WERI-Rb-1 (cell line): ENCODE results near the gene CYB5R2.

Experiments
- DNase-seq: peaks from one replicate; pipeline ENCODE4 v3.0.0-alpha.2; 2020
- H3K27ac ChIP-seq: fragments of 250-450 bp; sonication (Bioruptor Pico); 2 replicates; pipeline ENCODE4 v1.5.1; 2020; ENCODE audit warnings: mild to moderate bottlenecking, moderate library complexity
- H3K27me3 ChIP-seq: fragments of 250-450 bp; sonication (Bioruptor Pico); 2 replicates; pipeline ENCODE4 v1.5.1; 2021; ENCODE audit warnings: mild to moderate bottlenecking, low read depth, moderate library complexity; ENCODE audit not compliant: insufficient read depth, severe bottlenecking
- H3K36me3 ChIP-seq: fragments of 250-450 bp; sonication (Bioruptor Pico); 2 replicates; pipeline ENCODE4 v1.5.1; 2020; ENCODE audit warnings: mild to moderate bottlenecking, moderate library complexity
- H3K4me3 ChIP-seq: 2 replicates; pipeline ENCODE4 v1.5.1; 2011; ENCODE audit warnings: low read depth, mild to moderate bottlenecking, control low read depth, low read length
- H3K9me3 ChIP-seq: fragments of 250-450 bp; sonication (Bioruptor Pico); 2 replicates; pipeline ENCODE4 v1.5.1; 2021; ENCODE audit warnings: mild to moderate bottlenecking, moderate library complexity; ENCODE audit not compliant: severe bottlenecking
- CTCF ChIP-seq: IDR thresholded peaks from 2 replicates; pipeline ENCODE4 v1.5.1; 2011; ENCODE audit warnings: low read depth, mild to moderate bottlenecking, control low read depth, inconsistent platforms, low read length

The CYB5R2 gene

GRCh38 chr11:7621554-7621953 lies 51.7 kb downstream of the CYB5R2 start:
- H3K27ac ChIP-seq: no peak overlapping the region
- no peaks in the 10 kb centered on the region for H3K36me3 ChIP-seq
- H3K9me3 ChIP-seq: no peaks in the 10 kb centered on the region
- H3K27me3 ChIP-seq: no peaks in the 10 kb centered on the region
- TF ChIP-seq CTCF: no peak
- no peak for DNase-seq
- no peak overlapping the region for H3K4me3 ChIP-seq

- Histone ChIP-seq H3K4me3 (no peak overlapping the region), H3K9me3 (no peaks in the 10 kb centered on the region), H3K27me3 (no peaks in the 10 kb centered on the region), H3K36me3 (no peaks in the 10 kb centered on the region), H3K27ac (no peak overlapping the region)
- no peak for TF ChIP-seq CTCF
- no peak for DNase-seq
These were observed 52.2 kb downstream of the CYB5R2 start for GRCh38 chr11:7621090-7621489.

DNA sequence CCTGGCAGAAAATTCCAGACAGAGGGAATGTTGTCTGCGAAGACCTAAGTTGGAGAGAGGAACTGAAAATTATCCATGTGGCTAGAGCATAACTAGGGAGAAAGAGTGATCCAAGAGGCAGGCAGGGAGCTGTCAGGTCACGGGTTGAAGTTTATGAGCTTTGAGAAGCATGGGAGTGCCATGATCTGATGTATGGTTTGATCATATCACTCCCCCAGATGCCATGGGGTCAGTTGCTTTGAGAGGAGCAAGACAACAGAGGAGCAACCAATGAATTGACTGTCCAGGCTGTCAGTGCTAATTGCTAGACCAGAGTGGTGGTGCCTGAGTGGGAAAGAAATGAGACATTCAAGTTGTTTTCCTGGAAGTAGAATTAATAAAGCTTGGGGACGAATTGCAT lies 54.0 kb downstream of the CYB5R2 start:
- Histone ChIP-seq H3K27ac (no peak overlapping the region), H3K4me3 (no peak overlapping the region), H3K9me3 (no peaks in the 10 kb centered on the region), H3K36me3 (no peaks in the 10 kb centered on the region), H3K27me3 (no peaks in the 10 kb centered on the region)
- no peak for TF ChIP-seq CTCF
- DNase-seq: no peak

- Histone ChIP-seq H3K36me3 (no peaks in the 10 kb centered on the region), H3K4me3 (no peak overlapping the region), H3K27ac (no peak overlapping the region), H3K27me3 (no peaks in the 10 kb centered on the region), H3K9me3 (no peaks in the 10 kb centered on the region)
- DNase-seq: no peak
- TF ChIP-seq CTCF: no peak
These were observed 56.3 kb downstream of the CYB5R2 start for GRCh38 chr11:7617032-7617431.
